NCI-H1092 treated with DMSO at 0.1 percent for 48 hours (cell line): Measurements from ENCODE around the gene GBE1.
"Not testable (repeated sequence)": the region's sequence is repeated elsewhere in the genome, so short reads cannot be mapped to it uniquely, and the experiment has no call there.

ENCODE experiments used
- DNase-seq: peaks from one replicate; lab custom pipeline; 2025; lab: John Stamatoyannopoulos, UW

The GBE1 gene

GRCh38 chr3:81760924-81761903, at the start of gene GBE1:
Gene GBE1, minus strand, starts transcription at chr3:81761645. Its CDS starts 128 bp downstream, at chr3:81761517.
- DNase-seq, result peak; percentile 74

GRCh38 chr3:81808900-81809299, 47.5 kb upstream of the GBE1 start:
- DNase-seq, result no peak

- no peak for DNase-seq
These were observed 38.0 kb upstream of the GBE1 start for GRCh38 chr3:81799403-81799802.

DNA sequence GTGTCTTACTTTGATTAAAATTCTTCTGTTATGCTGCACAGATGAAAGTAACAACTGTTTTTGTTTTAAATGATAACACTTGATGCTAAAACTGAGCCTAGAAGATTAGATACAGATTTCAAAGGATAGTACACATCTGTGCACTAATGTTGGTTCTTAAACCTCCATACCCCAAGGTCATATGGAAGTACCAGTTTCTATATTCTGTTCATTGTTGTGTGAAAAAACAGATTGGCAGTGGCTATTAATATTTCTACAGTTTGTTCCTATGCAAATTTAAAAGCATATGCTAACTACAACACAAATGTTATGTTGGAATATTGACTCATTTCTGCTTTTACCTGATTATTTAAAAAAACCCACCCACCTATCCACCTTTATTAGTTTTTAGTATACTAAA, 32.0 kb upstream of the GBE1 start:
- no peak for DNase-seq

DNA sequence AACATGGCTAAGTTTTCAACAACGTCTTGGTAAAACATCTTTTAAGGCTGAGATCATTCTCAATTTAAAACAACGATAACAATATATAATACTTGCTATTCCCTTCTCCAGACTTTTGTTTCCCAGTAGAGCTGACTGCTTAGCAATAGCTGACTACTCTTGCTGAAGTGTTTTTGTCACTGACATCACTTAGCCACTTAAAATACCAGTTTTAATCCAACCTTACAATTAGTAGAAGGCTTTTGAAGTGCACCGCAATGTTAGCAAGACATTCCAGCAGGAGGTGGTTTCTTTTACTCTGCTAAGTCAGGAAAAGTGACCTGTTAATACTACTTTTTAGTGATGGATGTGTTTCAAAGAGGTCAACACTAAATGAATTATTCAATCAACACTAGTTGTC, 28.7 kb upstream of the GBE1 start:
- no peak for DNase-seq

DNA sequence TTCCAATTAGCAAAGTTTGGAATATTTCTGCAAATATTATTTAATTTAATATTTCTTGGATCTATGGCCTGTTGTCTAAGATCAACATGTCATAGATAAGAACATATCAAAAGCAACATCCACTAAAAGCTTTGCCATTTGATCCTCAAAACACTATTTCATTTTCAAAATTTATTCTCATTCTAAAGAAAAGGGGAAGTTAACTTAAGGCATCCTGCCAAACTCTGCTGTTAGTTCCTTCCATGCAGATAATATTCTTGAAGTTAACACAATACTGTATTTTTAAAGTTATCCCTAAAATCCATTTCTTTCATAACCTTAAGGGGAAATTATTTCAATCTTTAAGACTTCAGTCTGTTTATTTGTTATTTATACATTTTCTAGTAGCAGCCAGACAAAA, 28.2 kb upstream of the GBE1 start:
- no peak for DNase-seq

- no peak for DNase-seq
These were observed 27.2 kb upstream of the GBE1 start for GRCh38 chr3:81788610-81789009.

DNA sequence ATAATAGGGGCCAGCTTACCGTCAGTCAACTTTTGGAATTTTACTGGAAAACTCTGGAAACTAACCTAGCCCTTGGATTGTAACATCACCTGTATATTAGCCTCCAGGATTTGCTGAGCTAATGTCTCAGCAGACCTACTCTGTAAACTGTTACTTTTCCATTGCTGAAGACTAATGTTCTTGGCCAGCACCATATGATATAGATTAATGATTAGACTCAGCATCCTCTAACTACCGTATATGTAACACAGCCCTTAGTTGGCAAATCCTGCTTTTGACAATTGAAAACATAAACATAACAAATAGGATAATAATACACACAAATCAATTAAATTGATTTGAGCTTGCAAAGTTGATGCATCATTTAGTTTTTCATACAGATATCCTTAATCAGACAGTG, 26.6 kb upstream of the GBE1 start:
- no peak for DNase-seq

DNA sequence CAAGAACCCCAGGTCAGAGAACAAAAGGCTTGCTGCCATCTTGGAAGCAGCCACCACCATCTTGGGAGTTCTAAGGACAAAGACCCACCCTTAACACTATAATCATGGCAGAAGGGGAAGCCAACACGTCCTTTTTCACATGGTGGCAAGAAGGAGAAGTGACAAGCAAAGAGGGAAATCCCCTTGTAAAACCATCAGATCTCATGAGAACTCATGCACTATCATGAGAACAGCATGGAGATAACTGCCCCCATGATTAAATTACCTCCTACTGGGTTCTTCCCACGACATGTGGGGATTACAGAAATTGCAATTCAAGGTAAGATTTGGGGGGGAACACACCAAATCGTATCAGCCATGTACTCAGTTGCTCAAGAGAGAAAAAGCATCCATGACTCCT, 21.1 kb upstream of the GBE1 start:
- DNase-seq, result no peak

GRCh38 chr3:81778678-81779182, 17.3 kb upstream of the GBE1 start:
- no peak for DNase-seq

GRCh38 chr3:81776643-81777042, 15.2 kb upstream of the GBE1 start:
- no peak for DNase-seq

- DNase-seq, result no peak
These were observed 9.3 kb upstream of the GBE1 start for GRCh38 chr3:81770710-81771109.

- no peak for DNase-seq
These were observed 7.9 kb upstream of the GBE1 start for GRCh38 chr3:81769299-81769698.

GRCh38 chr3:81767250-81767859, 5.9 kb upstream of the GBE1 start:
- DNase-seq, result not testable (repeated sequence)

DNA sequence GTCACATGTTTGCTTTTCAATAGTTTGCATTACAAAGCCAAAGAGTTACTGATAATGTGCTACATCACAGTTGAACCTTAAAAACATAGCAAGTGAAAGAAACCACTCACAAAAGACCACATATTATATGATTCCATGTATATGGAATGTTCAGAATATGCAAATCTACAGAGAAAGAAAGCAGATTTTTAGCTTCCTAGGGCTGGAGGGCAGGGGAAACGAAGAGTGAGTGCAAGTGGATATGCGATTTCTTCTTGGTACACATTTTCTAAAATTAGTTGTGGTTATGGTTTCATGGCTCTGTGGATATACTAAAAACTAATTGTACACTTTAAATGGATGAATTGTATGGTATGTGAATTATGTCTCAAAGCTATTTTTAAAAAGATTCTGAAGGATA, 4.0 kb upstream of the GBE1 start:
- DNase-seq, result no peak

DNA sequence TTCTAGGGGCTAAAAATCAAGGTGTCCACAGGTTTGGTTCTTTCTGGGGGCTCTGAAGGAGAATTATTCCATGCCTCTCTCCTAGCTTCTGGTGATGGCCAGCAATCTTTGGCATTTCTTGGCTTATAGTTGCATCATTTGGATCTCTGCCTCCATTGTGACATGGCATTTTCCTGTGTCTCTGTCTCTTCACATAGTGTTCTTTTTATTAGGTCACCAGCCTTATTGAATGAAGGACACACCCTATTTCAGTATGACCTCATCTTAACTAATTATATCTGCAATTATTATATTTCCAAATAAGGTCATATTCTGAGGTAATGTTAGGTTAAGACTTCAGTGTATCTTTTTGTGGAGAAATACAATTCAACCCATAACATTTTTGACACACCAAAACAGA, 3.2 kb upstream of the GBE1 start:
- no peak for DNase-seq

DNA sequence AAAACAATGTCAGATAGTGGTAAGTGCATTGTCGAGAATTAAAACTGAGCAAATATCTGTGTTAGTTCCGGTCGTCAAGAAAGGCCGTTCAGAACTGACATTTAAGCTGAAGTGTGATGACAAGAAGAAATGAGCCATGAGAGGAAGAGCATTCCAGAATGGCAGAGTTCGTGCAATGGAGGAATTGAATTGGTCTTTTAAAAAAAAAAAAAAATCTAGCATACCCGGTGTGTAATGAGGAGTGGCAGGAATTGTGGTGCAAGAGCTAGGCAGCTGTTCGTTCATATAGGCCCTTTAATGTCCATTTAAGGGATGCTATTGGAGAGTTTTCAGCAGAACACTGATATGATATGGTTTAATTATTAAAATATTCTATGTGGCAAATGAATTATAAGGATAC, 2.6 kb upstream of the GBE1 start:
- DNase-seq, result no peak

DNA sequence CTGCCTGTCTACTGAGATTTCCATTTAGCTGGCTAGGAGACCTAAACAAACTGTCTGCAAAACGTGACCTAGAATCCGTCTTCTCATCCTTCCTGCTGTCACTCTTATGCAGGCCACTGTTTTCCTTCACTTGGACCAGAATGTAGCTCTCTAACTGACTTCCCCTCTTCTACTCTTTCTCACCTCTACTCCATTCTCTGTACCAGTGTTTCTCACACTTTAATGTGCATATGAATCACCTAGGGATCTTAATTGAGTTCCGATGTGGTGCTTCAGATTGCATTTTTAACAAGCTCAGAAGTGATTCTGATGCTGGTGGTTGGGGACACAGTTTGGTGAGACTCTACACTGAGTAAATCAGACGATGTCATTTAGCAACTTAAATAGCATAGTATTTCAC, 1.6 kb upstream of the GBE1 start:
- DNase-seq, result no peak

DNA sequence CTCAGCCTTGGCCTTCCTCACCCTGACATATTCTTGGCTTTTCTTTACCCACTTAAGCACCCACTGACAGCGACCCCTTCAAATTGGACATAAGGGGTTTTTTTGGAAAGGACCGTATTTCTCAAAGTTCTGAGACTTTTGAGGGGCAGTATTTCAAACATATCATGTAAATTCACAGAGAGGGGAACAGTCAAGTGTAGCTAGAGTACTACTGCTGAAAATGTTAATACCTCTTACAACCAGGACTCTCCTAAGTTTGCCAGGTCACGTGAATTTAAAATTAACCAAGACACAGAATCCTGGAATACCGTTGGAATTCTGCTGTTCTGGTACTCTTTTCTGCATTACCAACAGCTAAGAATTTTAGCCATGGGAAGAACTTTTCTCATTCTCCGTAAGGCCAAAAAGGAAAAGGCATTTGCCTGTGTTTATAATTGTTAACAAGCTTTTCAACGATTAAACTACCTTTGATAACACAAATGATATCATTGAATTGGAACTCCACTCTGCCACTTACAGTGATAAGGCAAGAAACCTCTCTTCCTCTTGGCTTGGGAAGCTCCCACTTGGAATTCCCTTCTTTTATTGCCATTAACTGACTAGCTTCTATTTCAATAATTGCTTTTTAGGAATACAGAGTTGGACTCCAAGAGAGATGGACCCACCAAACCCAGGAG, 597 bp upstream of the GBE1 start:
- no peak for DNase-seq

DNA sequence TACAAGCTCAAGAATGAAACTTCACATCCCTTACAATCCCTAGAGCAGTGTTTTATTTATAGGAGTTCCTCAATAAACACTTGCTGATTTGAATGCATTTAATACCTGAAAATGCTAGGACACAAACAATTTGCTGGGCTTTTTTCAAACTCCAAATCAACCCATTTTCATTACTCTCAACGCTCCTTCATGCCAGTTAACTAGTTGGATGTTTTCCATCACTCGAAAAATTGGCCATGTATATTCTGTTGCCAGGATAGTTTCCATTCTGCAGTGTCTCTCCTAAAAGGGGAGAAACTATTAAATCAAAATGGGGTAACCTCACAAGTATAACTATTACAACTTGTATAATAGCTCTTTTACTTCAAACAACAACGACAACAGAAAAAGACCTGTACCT, 1.2 kb downstream of the GBE1 start:
- no peak for DNase-seq

DNA sequence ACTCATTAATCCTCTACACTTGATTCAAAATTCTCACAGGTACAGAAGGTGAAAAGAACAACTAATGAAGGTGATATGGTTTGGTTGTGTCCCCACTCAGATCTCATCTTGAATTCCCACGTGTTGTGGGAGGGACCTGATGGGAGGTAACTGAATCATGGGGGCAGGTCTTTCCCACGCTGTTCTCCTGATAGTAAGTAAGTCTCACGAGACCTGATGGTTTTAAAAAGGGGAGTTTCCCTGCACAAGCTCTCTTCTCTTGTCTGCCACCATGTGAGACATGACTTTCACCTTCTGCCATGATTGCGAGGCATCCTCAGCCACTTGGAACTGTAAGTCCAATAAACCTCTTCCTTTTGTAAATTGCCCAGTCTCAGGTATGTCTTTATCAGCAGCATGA, 2.7 kb downstream of the GBE1 start:
- DNase-seq, result not testable (repeated sequence)

- no peak for DNase-seq
These were observed 3.2 kb downstream of the GBE1 start for GRCh38 chr3:81758275-81758674.
